Activated T-helper 1 cell treated with anti-CD3 and anti-CD28 coated beads, Interleukin-12 subunit alpha, Interleukin-12 subunit beta, Interleukin-2, Interleukin-4 antibody, amounts not matched to agents 30 ng/mL and 10 ng/mL and 1 ng/mL, durations not matched to agents 14 hours and 24 hours and 36 hours (primary cell): ENCODE measurements around the gene ARMCX1. TPM values are rescaled to one million over a fixed set of nuclear protein-coding genes. Genes with fewer than 3 reads are reported as not detected.
"Not testable (repeated sequence)": the region's sequence is repeated elsewhere in the genome, so short reads cannot be mapped to it uniquely, and the experiment has no call there.

Experiments
- DNase-seq: peaks from one replicate; pipeline ENCODE4 v3.0.0; 2021; ENCODE audit warnings: low spot score
- H3K27ac Mint-ChIP-seq: one replicate; pipeline ENCODE4 v1.8.0; 2021; ENCODE audit warnings: mild to moderate bottlenecking, mixed read lengths
- H3K27me3 Mint-ChIP-seq: one replicate; pipeline ENCODE4 v1.8.0; 2022; ENCODE audit warnings: mild to moderate bottlenecking, moderate library complexity, mixed read lengths; ENCODE audit not compliant: insufficient read depth
- H3K36me3 Mint-ChIP-seq: one replicate; pipeline ENCODE4 v1.8.0; 2021; ENCODE audit warnings: low read depth, mixed read lengths
- H3K4me1 Mint-ChIP-seq: one replicate; pipeline ENCODE4 v1.8.0; 2021; ENCODE audit warnings: low read depth, mixed read lengths
- H3K4me3 Mint-ChIP-seq: one replicate; pipeline ENCODE4 v1.8.0; 2021; ENCODE audit warnings: mild to moderate bottlenecking, moderate library complexity, mixed read lengths
- H3K9me3 Mint-ChIP-seq: one replicate; pipeline ENCODE4 v1.8.0; 2021; ENCODE audit warnings: mixed read lengths
- intact Hi-C: fragments of 100-400 bp; cut with micrococcal nuclease; formaldehyde crosslinking; loops from one replicate; pipeline ENCODE4 v1.15.1; 2024
- total RNA-seq: library from RNA; stranded (reverse); gene quantifications from 2 replicates; pipeline ENCODE4 v1.2.3, GENCODE V29; 2022

ARMCX1 gene
- total RNA-seq = 0.16 and 0.20 TPM in 2 replicates

DNA sequence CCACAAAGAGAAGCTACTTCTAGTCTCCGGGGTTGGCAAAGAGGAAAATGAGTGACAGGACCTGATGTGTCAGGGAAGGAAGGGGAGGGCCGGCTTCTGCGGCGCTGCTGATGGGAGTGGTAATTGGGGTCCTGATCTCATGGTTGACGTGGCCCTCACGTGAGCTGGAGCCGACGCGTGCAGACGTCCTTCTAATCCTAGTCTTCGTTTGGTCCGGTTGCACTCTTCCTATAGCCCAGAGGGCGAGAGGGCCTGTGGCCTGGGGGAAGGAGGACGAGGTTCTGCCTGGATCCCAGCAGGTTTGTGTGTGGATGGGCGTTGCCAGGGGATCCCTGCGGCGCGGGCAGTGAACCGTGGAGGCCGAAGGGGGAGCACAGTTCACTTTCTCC lies at the start of gene ARMCX1:
Gene ARMCX1, plus strand, starts transcription at position 186 of the 389 bp plus-strand sequence. CDS start 2,384 bp downstream, outside the sequence.
- no peak within 1 kb of the TSS for H3K27ac Mint-ChIP-seq
- intact Hi-C loops = no loop called here
- DNase-seq = no peak
- no peaks in the 10 kb centered on the region for H3K9me3 Mint-ChIP-seq
- no peaks in the 10 kb centered on the region for H3K36me3 Mint-ChIP-seq
- H3K4me3 Mint-ChIP-seq = peak within 1 kb of the TSS; percentile 54
- H3K4me1 Mint-ChIP-seq = no peaks in the 10 kb centered on the region
- H3K27me3 Mint-ChIP-seq = peaks cover 4% of the 10 kb centered on the region

DNA sequence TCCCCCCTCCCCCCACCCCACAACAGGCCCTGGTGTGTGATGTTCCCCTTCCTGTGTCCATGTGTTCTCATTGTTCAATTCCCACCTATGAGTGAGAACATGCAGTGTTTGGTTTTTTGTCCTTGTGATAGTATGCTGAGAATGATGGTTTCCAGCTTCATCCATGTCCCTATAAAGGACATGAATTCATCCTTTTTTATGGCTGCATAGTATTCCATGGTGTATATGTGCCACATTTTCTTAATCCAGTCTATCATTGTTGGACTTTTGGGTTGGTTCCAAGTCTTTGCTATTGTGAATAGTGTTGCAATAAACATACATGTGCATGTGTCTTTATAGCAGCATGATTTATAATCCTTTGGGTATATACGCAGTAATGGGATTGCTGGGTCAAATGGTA lies 47.4 kb upstream of the ARMCX1 start:
- H3K36me3 Mint-ChIP-seq, H3K27ac Mint-ChIP-seq, DNase-seq, H3K4me3 Mint-ChIP-seq, H3K9me3 Mint-ChIP-seq, intact Hi-C loops, H3K27me3 Mint-ChIP-seq, H3K4me1 Mint-ChIP-seq: not testable (repeated sequence)

DNA sequence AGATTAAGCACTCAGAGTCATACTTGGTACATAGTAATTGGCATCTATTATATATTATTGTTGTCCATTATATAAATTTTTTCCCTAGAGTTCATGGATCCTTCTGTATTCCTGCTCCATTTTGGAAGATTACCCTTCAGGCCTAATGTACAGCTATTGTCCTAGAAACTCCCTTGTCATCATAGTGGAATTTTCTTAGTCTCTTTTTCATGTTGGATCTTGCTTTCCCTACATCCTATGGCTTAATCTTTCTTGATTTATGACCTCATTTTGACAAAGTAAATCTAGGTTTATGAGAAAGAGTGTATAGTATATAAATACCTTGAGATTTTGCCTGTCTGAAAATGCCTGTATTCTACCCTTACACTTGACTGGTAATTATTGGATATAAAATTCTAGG lies 43.0 kb upstream of the ARMCX1 start:
- no peaks in the 10 kb centered on the region for H3K9me3 Mint-ChIP-seq
- no peak overlapping the region for H3K4me3 Mint-ChIP-seq
- no peak overlapping the region for H3K27ac Mint-ChIP-seq
- intact Hi-C loops = no loop called here
- H3K27me3 Mint-ChIP-seq = no peaks in the 10 kb centered on the region
- DNase-seq = no peak
- no peaks in the 10 kb centered on the region for H3K36me3 Mint-ChIP-seq
- H3K4me1 Mint-ChIP-seq = no peaks in the 10 kb centered on the region

DNA sequence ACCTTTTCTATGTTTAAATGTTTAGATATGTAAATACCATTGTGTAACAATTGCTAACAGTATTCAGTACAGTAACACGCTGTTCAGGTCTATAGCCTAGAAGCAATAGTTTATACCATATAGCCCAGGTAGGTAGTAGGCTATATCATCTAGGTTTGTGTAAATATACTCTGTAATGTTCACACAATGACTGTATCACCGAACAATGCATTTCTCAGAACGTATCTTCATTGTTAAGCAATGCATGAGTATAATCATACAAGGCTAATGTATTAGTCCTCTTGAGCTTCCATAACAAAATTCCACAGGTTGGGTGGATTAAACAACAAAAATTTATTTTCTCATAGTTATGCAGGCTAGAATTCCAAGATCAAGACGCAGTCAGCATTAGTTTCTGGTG lies 42.4 kb upstream of the ARMCX1 start:
- intact Hi-C loops = no loop called here
- Mint-ChIP-seq H3K4me3 (no peak overlapping the region), H3K27me3 (no peaks in the 10 kb centered on the region), H3K27ac (no peak overlapping the region), H3K4me1 (no peaks in the 10 kb centered on the region), H3K9me3 (no peaks in the 10 kb centered on the region), H3K36me3 (no peaks in the 10 kb centered on the region)
- DNase-seq = no peak

DNA sequence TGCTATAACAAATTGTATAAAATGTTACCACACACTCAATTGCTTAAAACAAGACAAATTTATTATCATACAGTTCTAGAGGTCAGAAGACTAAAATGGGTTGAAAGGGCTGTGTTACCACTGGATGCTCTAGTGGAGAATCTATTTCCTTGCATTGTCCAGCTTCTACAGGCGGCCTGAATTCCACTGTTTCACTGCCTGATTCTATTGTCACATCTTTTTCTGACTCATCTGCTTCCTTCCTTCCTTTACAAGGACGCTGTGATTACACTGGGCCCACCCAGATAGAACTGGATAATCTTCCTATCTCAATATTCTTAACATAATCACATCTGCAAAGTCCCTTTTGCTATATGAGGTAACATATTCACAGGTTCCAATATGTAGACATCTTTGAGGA lies 19.4 kb upstream of the ARMCX1 start:
- no peak for DNase-seq
- Mint-ChIP-seq H3K36me3 (no peaks in the 10 kb centered on the region), H3K27me3 (no peaks in the 10 kb centered on the region), H3K4me3 (no peak overlapping the region), H3K27ac (no peak overlapping the region), H3K9me3 (peaks cover 4% of the 10 kb centered on the region), H3K4me1 (no peaks in the 10 kb centered on the region)
- intact Hi-C loops = no loop called here

DNA sequence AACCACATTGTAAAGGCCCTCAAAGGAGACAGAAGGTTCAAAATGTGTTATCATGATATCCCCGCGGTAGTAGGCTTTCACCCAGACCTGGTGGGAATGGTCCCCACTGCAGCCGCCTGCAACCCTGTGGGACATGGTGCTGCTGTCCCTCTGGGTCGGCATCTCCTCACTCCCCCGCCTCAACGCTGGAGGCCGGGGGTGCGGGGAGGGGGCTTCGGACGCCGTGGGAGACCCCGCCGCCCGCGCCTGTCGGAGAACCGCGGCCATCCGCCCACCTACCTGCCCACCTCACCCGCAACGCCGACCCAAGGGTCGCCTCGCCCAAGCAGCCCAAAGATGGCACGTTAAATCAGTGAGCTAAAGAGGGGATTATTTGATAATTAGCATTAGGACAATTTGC lies 11.2 kb upstream of the ARMCX1 start:
- H3K27me3 Mint-ChIP-seq = no peaks in the 10 kb centered on the region
- H3K27ac Mint-ChIP-seq = no peak overlapping the region
- intact Hi-C loops = no loop called here
- H3K36me3 Mint-ChIP-seq = no peaks in the 10 kb centered on the region
- peaks cover 6% of the 10 kb centered on the region for H3K9me3 Mint-ChIP-seq
- no peaks in the 10 kb centered on the region for H3K4me1 Mint-ChIP-seq
- DNase-seq = no peak
- H3K4me3 Mint-ChIP-seq = no peak overlapping the region

DNA sequence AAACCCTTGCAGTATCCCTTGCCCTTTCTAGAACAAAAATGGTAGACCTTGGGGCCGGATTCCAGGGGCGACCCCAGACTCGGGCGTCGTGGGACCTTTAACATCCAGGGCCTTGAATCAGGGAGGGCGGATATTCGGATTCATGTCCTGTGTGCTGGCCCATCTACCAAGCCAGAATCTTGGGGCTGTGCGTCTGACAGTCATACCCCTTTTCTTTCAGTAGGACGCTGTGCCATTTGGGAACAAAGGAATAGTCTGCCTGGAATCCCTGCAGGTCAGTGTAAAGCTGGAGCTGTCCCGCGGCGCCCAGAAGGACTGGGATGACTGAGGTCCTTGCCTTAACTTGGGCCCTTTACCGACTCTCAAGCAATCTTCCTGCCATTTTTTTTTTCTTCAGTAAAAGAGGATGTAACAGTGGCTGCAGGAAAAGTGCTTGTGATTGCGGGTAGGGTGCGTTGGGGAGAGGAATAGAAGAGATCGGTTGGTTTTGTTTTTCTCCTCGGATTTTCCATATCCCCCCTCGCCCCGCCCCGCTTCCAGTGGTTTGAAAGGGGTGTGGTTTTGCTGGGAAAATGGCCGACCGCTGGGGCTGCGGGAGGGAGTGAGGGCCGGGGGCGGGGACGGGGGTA lies 518 bp downstream of the ARMCX1 start:
- Mint-ChIP-seq H3K4me3 (peak overlapping the region; percentile 54), H3K27me3 (peaks cover 4% of the 10 kb centered on the region), H3K9me3 (no peaks in the 10 kb centered on the region), H3K4me1 (no peaks in the 10 kb centered on the region), H3K36me3 (no peaks in the 10 kb centered on the region), H3K27ac (no peak overlapping the region)
- intact Hi-C loops = no loop called here
- no peak for DNase-seq

DNA sequence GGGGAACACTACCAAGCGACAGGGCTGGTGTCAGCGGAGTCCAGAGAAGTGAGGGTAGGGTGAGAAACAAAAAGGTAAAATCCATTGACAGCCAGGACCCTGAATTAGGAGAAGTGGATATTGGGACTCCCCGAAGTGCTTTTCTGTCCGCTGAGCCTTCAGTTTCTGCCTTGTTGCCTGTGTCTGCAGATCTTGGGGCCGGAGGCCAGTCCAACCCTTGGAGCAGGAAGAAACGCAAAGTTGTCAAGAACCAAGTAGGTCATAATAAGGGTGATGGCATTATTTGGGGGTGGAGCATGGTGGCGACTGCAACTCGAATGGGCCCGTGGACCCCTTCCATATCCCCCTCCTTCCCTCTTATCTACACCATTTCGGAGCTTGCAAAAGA lies 1.0 kb downstream of the ARMCX1 start:
- H3K27ac Mint-ChIP-seq = no peak overlapping the region
- no peak for DNase-seq
- intact Hi-C loops = no loop called here
- peaks cover 4% of the 10 kb centered on the region for H3K27me3 Mint-ChIP-seq
- no peaks in the 10 kb centered on the region for H3K4me1 Mint-ChIP-seq
- no peaks in the 10 kb centered on the region for H3K9me3 Mint-ChIP-seq
- no peak overlapping the region for H3K4me3 Mint-ChIP-seq
- H3K36me3 Mint-ChIP-seq = no peaks in the 10 kb centered on the region

DNA sequence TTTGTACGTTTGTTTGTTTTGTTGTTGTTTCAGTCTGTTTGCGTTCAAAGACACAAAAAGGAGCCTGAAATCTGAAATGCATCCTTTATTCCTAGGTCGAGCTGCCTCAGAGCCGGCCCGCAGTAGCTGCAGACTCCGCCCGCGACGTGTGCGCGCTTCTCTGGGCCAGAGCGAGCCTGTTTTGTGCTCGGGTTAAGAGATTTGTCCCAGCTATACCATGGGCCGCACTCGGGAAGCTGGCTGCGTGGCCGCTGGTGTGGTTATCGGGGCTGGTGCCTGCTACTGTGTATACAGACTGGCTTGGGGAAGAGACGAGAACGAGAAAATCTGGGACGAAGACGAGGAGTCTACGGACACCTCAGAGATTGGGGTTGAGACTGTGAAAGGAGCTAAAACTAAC lies 2.4 kb downstream of the ARMCX1 start:
- intact Hi-C loops = no loop called here
- Mint-ChIP-seq H3K9me3 (no peaks in the 10 kb centered on the region), H3K4me1 (no peaks in the 10 kb centered on the region), H3K36me3 (no peaks in the 10 kb centered on the region), H3K4me3 (no peak overlapping the region), H3K27ac (no peak overlapping the region), H3K27me3 (peaks cover 4% of the 10 kb centered on the region)
- DNase-seq = no peak

DNA sequence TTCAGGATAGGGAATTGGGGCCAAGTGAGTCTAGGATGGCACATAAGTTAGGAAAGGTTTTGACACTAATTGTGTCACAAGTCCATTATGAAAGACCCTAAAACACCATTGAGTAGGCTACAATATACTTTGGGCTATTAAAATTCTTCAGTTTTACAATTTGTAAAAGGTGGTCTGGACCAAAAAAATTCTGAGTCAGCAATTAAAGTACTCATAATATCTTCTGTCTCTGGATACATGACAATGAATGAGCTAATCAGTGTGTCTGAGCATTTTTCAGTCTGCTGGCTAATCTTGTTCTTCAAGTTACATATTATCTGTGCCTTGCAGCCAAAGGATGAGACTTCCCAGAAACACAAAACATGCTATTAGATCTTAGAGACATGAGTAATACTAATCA lies 14.3 kb downstream of the ARMCX1 start:
- Mint-ChIP-seq H3K36me3 (no peaks in the 10 kb centered on the region), H3K9me3 (peaks cover 4% of the 10 kb centered on the region), H3K27ac (no peak overlapping the region), H3K4me3 (no peak overlapping the region), H3K4me1 (no peaks in the 10 kb centered on the region), H3K27me3 (peaks cover 3% of the 10 kb centered on the region)
- intact Hi-C loops = no loop called here
- DNase-seq = no peak

DNA sequence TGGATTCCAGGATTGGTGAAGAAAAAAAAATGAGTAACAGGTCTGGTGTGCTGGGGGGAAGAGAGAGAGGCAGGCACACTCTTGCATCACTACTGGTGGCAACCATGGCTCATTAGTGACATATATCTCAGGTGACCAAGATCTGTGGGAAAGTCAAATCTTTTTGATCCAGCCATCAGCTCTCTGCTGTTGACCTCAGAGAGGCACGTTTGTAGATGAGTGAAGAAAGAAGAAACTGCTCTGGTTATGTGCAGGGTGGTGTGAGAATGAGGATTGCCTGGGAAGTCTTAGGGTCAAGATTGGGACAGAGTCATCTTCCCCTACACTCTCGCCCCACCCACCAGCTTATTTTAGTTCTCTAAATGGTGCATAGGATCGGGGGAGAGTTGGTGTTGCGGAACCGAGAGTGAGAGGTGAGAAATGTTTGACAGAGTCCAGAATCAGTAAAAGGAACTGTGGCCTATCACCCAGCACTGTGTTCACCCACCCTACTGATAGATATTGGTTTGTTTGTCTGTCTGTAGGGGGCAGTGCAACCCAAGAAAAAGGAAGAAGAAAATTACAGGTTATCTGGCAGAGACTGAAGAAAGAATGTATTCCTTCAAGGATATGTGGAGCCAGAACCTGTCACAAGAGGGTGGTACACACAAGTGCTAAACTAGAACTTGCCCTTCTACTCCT lies 45.5 kb downstream of the ARMCX1 start:
- Mint-ChIP-seq H3K4me1 (no peaks in the 10 kb centered on the region), H3K27me3 (peaks cover 2% of the 10 kb centered on the region), H3K27ac (no peak overlapping the region), H3K36me3 (no peaks in the 10 kb centered on the region), H3K4me3 (no peak overlapping the region), H3K9me3 (no peaks in the 10 kb centered on the region)
- intact Hi-C loops = loop anchor here (5.0 kb wide), 4 partner anchors 161 to 491 kb away; no protein-coding TSS in a partner anchor
- peak; percentile 8 for DNase-seq

DNA sequence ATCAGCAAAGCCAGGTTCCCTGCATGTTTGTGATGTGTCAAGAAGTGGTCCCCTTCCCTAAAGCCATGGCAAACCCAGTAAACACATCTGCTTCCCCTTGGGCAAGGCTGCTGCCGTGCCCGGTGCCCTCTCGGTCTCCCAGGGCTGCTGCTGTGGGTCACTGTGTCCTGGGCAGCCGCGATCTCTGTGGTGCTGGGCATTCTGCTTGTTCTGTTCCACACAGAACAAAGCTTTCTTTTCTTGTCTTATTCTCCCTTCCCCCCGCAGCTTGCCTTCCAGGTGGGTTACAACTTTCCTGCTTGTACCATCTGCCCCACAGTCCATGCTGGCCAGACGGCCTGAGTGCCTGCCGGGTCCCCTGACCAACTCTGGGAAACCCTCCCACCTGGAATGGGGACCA lies 49.2 kb downstream of the ARMCX1 start:
- intact Hi-C loops = loop anchor here (5.0 kb wide), 4 partner anchors 158 to 488 kb away; no protein-coding TSS in a partner anchor
- not testable (repeated sequence) for H3K27ac Mint-ChIP-seq, H3K4me3 Mint-ChIP-seq, DNase-seq, H3K4me1 Mint-ChIP-seq, H3K27me3 Mint-ChIP-seq, H3K36me3 Mint-ChIP-seq, H3K9me3 Mint-ChIP-seq

DNA sequence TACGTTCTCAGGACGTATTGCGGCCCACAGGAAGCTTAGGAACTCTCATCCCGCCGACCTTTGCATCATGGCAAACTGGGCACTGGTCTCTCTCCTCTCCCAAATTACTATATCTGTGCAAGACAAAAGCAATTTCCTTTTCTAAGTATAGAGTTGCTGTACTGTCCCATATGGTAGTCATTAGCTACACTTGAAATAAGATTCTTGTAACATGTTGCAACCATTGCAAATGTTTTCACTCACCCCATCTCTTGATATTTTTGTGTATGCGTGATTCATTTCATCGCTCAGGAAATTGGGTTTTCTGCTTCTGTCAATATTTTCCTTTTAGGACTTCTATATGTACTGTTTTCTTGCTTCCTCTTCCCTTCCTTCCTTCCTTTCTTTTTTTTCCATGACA lies 51.7 kb downstream of the ARMCX1 start:
- H3K4me3 Mint-ChIP-seq = no peak overlapping the region
- H3K9me3 Mint-ChIP-seq = no peaks in the 10 kb centered on the region
- H3K36me3 Mint-ChIP-seq = no peaks in the 10 kb centered on the region
- no peak overlapping the region for H3K27ac Mint-ChIP-seq
- no peaks in the 10 kb centered on the region for H3K4me1 Mint-ChIP-seq
- DNase-seq = no peak
- peaks cover 5% of the 10 kb centered on the region for H3K27me3 Mint-ChIP-seq
- intact Hi-C loops = no loop called here
